Lower leg skin (tissue), 3 donors: ENCODE results near the gene DCDC2.

Experiments used
- CTCF ChIP-seq, 3 donors: fragments of 450-650 bp; IDR thresholded peaks; one replicate each; pipeline ENCODE4 v1.5.1; 2016; ENCODE audit warnings: antibody characterized with exemption in 3 of 3, mild to moderate bottlenecking in 3 of 3, moderate library complexity in 2 of 3
- POLR2A ChIP-seq, 2 donors: fragments of 450-650 bp; IDR thresholded peaks; one replicate each; pipeline ENCODE4 v1.6.1; 2016 to 2017; ENCODE audit warnings: antibody characterized with exemption in 2 of 2, mild to moderate bottlenecking in 1 of 2, moderate library complexity in 1 of 2

GRCh38 chr6:24249926-24250325 is 107.9 kb downstream of the DCDC2 start:
- no peak for TF ChIP-seq CTCF (IDR thresholded peaks at IDR 0.05)
- no peak for TF ChIP-seq POLR2A (IDR thresholded peaks at IDR 0.05)
